Activated T-cell treated with anti-CD3 and anti-CD28 coated beads for 48 hours (primary cell): ENCODE measurements around the gene CKAP2L.
"Not testable (repeated sequence)": the region's sequence is repeated elsewhere in the genome, so short reads cannot be mapped to it uniquely, and the experiment has no call there.

Experiments used
- DNase-seq: peaks from one replicate; pipeline ENCODE4 v3.0.0-alpha.2; 2020; ENCODE audit warnings: low read depth

The CKAP2L gene

DNA sequence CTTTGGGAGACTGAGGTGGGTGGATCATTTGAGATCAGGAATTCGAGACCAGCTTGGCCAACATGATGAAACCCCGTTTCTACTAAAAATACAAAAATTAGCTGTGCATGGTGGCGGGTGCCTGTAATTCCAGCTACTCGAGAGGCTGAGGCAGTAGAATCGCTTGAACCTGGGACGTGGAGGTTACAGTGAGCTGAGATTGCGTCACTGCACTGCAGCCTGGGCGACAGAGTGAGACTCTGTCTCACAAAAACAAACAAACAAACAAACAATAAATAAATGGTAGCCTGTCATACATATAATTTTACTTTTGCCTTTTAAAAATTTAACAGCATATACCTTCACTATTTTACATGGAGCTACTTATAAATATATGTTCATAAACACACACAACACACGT is 57.5 kb downstream of the CKAP2L start:
- DNase-seq, result not testable (repeated sequence)

DNA sequence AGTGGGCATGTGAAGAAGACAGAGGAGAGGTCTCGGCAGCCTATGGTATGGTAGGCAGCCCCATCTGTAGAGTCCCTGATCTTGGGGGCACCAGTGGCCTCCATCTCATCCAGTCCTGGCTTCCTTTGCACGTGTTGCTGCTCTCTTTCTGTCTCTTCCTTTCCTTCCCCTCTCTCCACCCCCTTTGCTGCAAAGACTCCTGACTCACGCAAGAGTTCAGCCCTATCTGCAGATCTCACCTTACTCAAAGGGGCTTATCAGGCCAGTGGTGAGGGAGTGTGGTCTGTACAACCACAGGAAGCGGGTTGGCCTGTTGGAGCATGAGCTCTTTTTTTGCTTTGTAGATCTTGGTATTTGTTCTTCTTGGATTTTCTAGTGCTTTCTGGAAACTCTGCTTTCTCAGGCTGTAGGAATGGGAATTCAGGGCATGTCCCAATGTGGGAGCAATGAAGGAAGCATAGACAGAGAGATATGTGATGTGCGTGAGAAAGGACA is 58.2 kb downstream of the CKAP2L start:
- peak; percentile 64 for DNase-seq

DNA sequence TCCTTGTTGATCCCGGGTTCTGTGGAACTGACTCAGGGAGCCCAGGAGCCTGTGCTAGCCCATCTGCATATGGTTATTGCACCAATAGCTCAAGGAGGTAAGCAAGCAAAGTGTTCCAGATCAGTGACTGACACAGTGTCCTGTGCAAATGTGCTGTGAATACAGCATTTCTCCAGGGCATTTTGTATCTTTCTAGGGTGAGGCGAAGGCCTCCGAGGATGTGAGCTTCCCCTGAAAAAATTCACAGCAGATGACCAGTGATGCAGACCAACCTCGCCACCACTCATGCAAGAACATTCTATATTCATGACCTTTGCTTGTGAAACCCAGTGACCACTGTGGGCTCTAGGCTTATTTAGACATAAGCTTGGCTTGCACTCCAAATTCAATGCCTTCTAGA is 58.8 kb downstream of the CKAP2L start:
- DNase-seq, result no peak

DNA sequence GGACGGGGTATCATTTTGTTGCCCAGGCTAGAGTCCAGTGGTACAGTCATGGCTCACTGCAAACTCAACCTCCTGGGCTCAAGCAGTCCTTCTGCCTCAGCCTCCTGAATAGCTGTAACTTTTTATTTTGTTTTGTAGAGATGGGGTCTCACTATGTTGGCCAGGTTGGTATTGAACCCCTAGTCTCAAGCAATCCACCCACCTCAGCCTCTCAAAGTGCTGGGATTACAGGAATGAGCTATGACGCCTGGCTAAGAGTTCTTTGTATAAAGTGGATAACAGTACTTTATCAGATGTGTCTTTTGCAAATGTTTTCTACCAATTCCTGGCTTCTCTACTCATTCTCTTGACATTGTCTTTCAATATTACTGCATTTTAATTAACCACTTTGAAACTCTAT is 60.7 kb downstream of the CKAP2L start:
- DNase-seq, result no peak

DNA sequence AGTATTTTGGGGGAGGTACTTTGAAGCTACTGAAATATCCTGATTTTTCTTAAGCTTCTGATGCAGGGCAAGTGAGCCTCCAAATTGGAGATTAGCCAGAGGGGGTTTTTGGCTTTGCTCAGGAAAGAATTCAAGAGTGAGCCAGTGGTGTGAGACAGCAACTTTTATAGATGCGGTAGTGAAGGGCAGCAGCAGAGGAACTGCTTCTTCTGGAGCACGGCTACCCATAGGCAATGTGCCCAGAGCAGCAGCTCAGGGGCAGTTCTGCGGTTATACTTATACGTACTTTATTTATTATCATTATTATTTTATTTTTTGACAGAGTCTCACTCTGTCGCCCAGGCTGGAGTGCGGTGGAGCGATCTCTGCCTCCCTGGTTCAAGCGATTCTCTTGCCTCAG is 63.4 kb downstream of the CKAP2L start:
- DNase-seq, result no peak

DNA sequence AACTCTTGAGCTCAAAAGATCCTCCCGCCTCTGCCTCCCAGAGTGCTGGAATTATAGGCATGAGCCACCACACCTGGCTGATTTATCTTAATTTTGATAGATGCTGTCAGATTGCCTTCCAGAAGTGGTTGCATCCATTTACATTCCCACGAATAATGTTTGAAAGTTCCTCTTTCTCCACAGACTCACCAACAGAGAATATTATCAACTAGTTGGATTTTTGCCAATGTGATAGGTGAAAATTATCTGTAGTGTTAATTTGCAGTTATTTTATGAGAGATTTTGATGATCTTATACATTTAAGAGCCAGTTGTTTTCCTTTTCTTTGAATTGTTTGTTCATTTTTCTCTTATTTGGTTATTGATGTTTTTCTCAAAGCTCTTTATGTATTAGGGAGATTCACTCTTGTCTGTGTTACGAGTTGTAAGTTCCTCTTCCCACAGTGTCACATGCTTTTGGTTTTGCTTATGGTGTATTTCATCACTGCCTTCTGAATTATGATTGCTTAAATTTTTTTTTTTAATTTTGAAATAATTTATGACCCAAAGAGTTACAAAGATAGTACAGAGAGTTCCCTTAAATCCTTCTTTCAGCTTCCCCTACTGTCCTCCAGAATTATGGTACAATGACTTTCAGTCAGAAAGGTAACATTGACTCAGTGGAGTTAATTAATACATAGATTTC is 64.3 kb downstream of the CKAP2L start:
- DNase-seq, result no peak

DNA sequence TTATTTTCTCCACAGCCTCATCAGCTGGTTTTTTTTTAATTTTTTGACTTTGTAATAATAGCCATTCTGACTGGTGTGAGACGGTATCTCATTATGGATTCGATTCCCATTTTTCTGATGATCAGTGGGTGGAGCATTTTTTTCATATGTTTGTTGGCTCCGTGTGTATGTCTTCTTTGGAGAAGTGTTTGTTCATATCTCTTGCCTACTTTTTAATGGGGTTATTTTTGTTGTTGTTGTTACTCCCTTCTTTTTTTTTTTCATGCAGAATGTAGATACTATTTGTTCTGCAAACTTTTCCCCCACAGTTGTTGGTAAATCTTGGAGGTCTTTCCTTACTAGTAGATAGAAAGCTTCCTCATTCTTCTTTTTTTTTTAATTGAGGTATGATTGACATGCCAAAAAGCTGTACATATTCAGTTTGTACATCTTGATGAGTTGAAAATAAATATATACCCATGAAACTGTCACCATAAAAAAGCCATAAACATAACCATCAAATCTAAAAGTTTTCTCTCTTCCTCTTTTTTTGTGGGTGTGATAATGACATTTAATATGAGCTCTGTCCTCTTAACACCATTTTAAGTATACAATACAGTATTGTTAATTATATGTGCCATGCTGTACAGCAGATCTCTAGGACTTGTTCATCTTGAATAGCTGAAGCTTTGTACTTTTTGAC is 65.4 kb downstream of the CKAP2L start:
- DNase-seq, result no peak

DNA sequence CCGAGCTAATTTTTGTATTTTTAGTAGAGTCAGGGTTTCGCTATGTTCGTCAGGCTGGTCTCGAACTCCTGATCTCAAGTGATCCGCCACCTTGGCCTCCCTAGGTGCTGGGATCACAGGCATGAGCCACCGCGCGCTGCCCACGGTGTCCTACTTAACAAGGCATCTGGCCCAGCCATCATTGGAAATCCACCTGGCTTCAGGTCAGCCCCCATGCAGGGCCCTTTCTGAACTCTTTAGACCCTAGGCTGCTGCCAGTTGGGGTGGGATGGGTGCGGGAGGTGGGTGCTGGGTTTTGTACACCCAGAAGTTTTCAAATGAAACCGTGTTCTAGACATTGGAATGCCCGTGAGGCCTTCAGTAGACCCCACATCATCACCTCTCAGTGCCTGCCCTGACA is 70.2 kb downstream of the CKAP2L start:
- DNase-seq, result no peak

DNA sequence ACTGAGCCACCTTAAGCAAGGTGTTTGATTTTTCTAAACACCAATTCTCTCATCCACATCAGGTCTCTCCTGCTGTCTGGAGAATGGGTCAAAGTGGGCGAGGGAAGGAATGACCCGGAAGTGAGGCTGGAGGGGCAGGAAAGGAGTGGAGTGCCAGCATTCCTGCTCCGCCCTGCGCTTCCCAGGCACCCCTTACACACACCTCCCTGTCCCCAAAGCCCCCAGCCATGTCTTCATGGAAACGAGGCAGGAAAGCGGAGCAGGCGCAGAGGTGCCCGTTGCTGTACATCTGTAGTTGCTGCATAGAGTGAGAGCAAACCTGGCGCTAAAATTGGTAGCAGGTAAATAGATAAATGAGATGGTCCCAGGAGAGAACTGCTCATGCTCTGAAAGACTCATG is 70.8 kb downstream of the CKAP2L start:
- DNase-seq, result no peak

DNA sequence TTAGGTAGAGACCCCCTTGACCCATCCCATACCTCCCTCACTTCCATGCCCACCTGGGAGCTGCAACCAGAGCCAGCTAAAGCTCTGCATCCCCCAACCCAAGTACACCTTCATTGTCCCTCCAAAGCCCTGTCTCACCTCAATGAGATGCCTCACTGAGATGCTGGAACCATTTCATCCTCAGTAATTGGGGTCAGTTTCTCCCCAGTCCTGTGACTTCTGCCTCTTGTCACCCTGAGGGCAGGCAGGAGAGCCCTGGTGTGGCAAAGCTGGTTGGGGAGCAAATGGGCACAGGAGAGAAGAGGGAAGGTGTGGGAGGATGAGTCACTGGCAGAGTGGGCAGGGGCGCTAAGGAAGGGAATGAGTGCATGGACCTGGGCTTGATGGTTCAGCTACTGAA is 71.5 kb downstream of the CKAP2L start:
- peak; percentile 36 for DNase-seq

DNA sequence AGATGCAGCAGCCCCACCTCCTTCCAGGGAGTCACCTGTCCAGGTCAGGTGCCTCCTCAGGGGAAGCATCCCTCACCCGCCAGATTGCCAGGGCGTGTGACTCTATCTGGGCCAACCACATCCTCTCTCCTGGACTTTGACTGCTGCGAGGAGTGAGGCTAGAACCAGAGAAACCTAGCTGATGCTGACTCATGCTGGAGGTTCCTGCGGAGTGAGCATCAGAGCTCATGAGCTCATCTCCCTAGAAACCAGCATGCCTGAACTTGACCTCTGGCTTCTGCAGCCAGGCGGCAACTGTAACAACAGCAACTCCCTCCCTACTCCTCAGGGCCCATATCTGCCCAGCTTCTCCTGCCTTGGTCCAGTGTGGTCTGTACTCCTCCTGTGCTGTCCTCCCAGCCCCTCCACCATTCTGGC is 71.9 kb downstream of the CKAP2L start:
- peak; percentile 62 for DNase-seq

DNA sequence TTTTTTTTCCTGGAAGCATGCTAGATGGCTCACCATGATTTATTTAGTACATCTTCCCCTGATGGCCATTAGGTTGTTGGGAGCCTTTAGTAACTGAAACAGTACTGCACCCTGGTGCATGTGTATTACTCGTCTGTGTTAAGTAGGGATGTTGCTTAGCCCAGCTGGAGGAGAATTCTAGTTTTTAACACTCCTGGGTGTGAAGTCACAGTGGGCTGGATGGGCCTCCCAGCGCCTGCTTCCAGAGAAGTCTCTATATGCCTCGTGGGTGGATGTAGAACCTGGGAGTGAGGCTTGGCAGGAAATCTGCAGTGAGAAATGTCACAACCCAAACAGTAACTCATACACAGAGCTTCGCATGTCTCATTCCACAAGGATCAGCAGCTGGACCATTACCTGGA is 72.5 kb downstream of the CKAP2L start:
- DNase-seq, result peak; percentile 25

DNA sequence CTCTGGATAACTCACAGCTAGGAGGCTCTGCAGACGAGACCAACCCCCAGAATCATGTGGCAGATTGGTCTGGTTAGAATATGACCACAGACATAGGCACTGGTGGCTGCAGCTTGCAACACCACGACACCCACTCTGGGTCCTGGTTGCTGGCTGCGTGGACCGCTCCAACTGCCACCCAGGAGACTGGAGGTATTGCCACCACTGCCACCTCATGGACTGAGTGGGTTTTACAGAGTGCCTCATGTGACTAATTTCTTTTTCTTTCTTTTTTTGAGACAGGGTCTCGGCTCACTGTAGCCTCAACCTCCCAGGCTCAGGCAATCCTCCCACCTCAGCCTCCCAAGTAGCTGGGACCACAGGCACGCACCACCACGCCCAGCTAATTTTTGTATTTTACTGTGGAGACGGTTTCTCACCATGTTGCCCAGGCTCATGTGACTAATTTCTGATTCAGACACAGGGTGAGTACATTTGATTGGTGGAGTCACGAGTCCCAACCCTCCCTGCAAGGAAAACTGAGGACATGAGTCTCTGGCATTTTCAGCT is 73.5 kb downstream of the CKAP2L start:
- peak; percentile 32 for DNase-seq

DNA sequence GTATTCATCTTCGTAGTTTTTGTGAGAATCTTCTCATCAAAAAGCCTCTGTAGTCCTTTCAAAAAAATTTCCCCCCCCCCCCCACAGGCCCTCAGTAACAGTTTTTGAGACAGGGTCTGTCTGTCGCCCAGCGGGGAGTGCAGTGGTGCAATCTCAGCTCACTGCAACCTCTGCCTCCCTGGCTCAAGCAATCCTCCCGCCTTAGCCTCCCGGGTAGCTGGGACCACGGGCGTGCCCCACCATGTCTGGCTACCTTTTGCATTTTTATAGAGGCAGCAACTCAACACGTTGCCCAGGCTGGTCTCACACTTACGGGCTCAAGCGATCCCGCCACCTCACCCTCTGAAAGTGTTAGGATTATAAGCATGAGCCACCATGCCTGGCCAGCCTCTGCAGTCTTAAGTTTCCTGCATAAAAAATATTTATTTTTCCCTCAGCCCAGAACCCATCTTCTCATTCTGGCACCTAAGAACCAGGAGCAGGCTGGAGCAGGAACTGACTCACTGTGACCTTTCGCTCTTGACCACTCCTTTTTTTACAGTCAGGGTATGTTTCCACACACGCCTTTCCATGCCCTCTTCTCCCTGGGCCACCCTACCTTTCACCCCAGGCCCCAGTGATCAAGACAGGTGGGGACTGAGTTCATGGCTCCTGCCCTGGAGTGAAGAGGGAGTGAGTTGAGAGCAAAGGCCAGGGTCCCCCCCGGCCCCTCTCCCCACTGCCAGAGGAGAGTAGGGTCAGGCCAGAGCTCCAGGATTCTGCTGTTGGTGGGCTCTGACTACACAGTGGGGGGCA is 76.1 kb downstream of the CKAP2L start:
- DNase-seq, result no peak

DNA sequence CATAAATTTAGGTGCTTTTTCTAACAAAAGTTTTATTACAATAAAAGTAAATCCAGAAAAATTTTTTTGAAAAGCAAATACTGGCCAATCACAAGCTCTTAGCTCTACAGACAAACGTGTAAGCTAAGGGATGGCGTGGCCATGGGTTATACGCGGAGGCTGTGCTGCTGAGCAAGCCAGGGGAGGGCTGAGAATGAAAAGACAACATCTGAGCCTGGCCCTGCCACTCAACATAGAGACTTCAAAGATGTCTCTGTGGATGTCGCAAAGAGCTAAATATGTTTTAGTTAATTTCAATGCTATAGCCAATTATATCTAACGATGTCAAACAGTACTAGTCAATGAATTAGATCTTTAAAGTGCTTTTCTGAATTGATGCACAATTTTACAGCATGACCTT is 76.9 kb downstream of the CKAP2L start:
- DNase-seq, result no peak
